ENCODE measurements around the gene FBXO34. TPM values are rescaled to one million over a fixed set of nuclear protein-coding genes. Genes with fewer than 3 reads are reported as not detected.

Gene FBXO34
- total and polyA plus RNA-seq, 2 of the 13 experiments (the other 11 are each of a cell fraction or from before 2014, with no cell fraction given), result 8.8 to 13.5 TPM

DNA sequence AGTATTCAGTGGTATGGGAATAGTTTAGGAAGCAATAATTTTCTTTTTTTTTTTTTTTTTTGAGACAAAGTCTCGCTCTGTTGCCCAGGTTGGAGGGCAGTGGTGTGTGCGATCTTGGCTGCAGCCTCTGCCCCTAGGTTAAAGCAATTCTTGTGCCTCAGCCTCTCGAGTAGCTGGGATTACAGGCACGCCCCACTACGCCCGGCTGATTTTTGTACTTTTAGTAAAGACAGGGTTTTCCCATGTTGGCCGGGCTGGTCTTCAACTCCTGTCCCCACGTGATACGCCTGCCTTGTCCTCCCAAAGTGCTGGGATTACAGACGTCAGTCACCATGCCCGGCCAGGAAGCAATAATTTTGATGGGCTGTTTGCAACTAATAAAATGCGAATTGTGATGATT is 78.3 kb downstream of the FBXO34 start:
- H3K79me2 ChIP-seq (ENCODE audit: insufficient read depth, low read length), result peaks cover 19% of the 10 kb centered on the region
- FAIRE-seq, result no peak

GRCh38 chr14:55350461-55350860 is 79.2 kb downstream of the FBXO34 start:
- TF ChIP-seq ZNF101 (CRISPR knock-in tag; IDR thresholded peaks at IDR 0.05; ENCODE audit: borderline replicate concordance, low read depth) (no peak), ZFP41 (CRISPR knock-in tag; IDR thresholded peaks at IDR 0.05; ENCODE audit: borderline replicate concordance) (no peak), CHD2 (IDR thresholded peaks at IDR 0.05; ENCODE audit: low read depth, low read length) (no peak), SALL2 (CRISPR knock-in tag; IDR thresholded peaks at IDR 0.05) (no peak)
- H3K9ac ChIP-seq (ENCODE audit: insufficient read depth, low read depth, low read length), result no peak overlapping the region
- H3K27ac ChIP-seq (ENCODE audit: extremely low read length, insufficient read depth, low read length), result no peak overlapping the region
- H2AFZ ChIP-seq (ENCODE audit: low read length), result no peak overlapping the region
- H3K4me3 ChIP-seq (replicated peaks in 1 of 3; ENCODE audit: insufficient read depth in 1 of 3, low read depth in 2 of 3, low read length in 3 of 3), result no peak overlapping the region
- H4K20me1 ChIP-seq (ENCODE audit: insufficient read depth, low read length), result peaks cover 10% of the 10 kb centered on the region; the same call in 1 of the 2 replicates
- H3K4me2 ChIP-seq (ENCODE audit: low read depth, low read length), result no peak overlapping the region
- in situ Hi-C loops (cut with HindIII; ENCODE audit: extremely low pct_ligation_motif_present, low pct_unique_long_range_greater_than_20kb), result no loop called here
- ChIA-PET POLR2A (no interaction called here), CTCF (ENCODE audit: low intra/inter-chr PET ratio, low total read pairs) (no interaction called here)
- ATAC-seq (no peak), FAIRE-seq (no peak), DNase-seq (ENCODE audit: low spot score) (no peak)
- intact Hi-C loops (cut with micrococcal nuclease; ENCODE audit: unreplicated experiment), result no loop called here
- H3K27me3 ChIP-seq (ENCODE audit: control insufficient read depth in 1 of 2, insufficient read depth in 2 of 2, low read length in 2 of 2), result no peaks in the 10 kb centered on the region
- H3K36me3 ChIP-seq (replicated peaks in 1 of 2; ENCODE audit: control insufficient read depth in 1 of 2, insufficient read depth in 2 of 2, low read length in 2 of 2), result peaks cover 17 to 35% of the 10 kb centered on the region in 2 experiments
- WGBS (ENCODE audit: low lambda C conversion rate), result 91% methylated on average over 4 of the region's 4 CpGs
- H3K79me2 ChIP-seq (ENCODE audit: insufficient read depth, low read length), result peaks cover 14% of the 10 kb centered on the region
- H3K9me3 ChIP-seq (ENCODE audit: low read length), result no peaks in the 10 kb centered on the region
- no TSS peak for BruUV-seq (replicated peaks)
- H3K4me1 ChIP-seq (ENCODE audit: insufficient read depth, low read length), result no peaks in the 10 kb centered on the region

More for the DNA sequence above, 78.3 kb downstream of the FBXO34 start:
- ATAC-seq, result no peak
- ChIA-PET CTCF (ENCODE audit: low intra/inter-chr PET ratio, low total read pairs) (no interaction called here), POLR2A (no interaction called here)
- intact Hi-C loops (cut with micrococcal nuclease; ENCODE audit: unreplicated experiment) (no loop called here), in situ Hi-C loops (cut with HindIII; ENCODE audit: extremely low pct_ligation_motif_present, low pct_unique_long_range_greater_than_20kb) (no loop called here)
- Histone ChIP-seq H3K36me3 (replicated peaks in 1 of 2; ENCODE audit: control insufficient read depth in 1 of 2, insufficient read depth in 2 of 2, low read length in 2 of 2) (peaks cover 15 to 29% of the 10 kb centered on the region in 2 experiments), H3K9ac (ENCODE audit: insufficient read depth, low read depth, low read length) (no peak overlapping the region), H3K4me1 (ENCODE audit: insufficient read depth, low read length) (no peaks in the 10 kb centered on the region), H2AFZ (ENCODE audit: low read length) (no peak overlapping the region), H3K4me2 (ENCODE audit: low read depth, low read length) (no peak overlapping the region), H3K27me3 (ENCODE audit: control insufficient read depth in 1 of 2, insufficient read depth in 2 of 2, low read length in 2 of 2) (no peaks in the 10 kb centered on the region), H4K20me1 (ENCODE audit: insufficient read depth, low read length) (peaks cover 10% of the 10 kb centered on the region; the same call in 1 of the 2 replicates), H3K4me3 (replicated peaks in 1 of 3; ENCODE audit: insufficient read depth in 1 of 3, low read depth in 2 of 3, low read length in 3 of 3) (no peak overlapping the region), H3K9me3 (ENCODE audit: low read length) (no peaks in the 10 kb centered on the region), H3K27ac (ENCODE audit: extremely low read length, insufficient read depth, low read length) (no peak overlapping the region)
- 98% methylated on average over 11 of the region's 12 CpGs for WGBS (ENCODE audit: low lambda C conversion rate)
- no TSS peak for BruUV-seq (replicated peaks)
- TF ChIP-seq TCF7 (IDR thresholded peaks at IDR 0.05; ENCODE audit: low read depth), result no peak
- no peak for DNase-seq (ENCODE audit: low spot score)

All from HepG2 (cell line).